AG10803 (cell line): Measurements from ENCODE around the gene SNUPN.
A peak's percentile ranks its signal among the peaks of the same experiment; 100 is the strongest.
"Not testable (repeated sequence)": the region's sequence is repeated elsewhere in the genome, so short reads cannot be mapped to it uniquely, and the experiment has no call there.

ENCODE experiments used
- DNase-seq: peaks from one replicate; pipeline ENCODE4 v3.0.0; 2010; ENCODE audit warnings: low read depth
- H3K4me3 ChIP-seq: 2 replicates; pipeline ENCODE4 v1.5.1; 2011; ENCODE audit warnings: mild to moderate bottlenecking, low read length, control low read depth
- TF ChIP-seq, protein P1 (sequence below): conservative IDR thresholded peaks from 2 replicates; pipeline ENCODE4 v1.5.1; 2011; ENCODE audit warnings: mild to moderate bottlenecking, low read length, control low read depth, inconsistent platforms

Gene SNUPN

DNA sequence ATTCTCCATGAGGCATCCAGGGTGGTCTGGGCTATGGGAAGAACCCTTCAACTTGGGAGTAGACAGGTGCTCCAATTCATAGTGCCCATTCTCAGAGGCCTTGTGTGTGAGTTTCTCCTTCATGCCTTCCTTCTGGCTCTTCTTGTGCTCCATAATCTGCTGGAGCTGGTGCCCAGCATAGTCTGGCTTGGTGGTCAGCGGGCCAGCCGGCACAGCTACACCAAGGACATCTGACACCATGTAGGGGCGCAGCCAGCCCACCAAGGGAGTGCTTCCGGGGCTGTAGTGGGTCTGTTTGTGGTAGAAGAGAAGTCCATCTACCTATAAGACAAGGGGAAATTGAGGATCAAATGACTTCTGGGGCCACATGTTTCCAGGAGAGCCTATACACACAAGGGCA lies 27.2 kb downstream of the SNUPN start:
- H3K4me3 ChIP-seq, result no peak overlapping the region
- no peak for DNase-seq
- TF ChIP-seq, protein P1, sequence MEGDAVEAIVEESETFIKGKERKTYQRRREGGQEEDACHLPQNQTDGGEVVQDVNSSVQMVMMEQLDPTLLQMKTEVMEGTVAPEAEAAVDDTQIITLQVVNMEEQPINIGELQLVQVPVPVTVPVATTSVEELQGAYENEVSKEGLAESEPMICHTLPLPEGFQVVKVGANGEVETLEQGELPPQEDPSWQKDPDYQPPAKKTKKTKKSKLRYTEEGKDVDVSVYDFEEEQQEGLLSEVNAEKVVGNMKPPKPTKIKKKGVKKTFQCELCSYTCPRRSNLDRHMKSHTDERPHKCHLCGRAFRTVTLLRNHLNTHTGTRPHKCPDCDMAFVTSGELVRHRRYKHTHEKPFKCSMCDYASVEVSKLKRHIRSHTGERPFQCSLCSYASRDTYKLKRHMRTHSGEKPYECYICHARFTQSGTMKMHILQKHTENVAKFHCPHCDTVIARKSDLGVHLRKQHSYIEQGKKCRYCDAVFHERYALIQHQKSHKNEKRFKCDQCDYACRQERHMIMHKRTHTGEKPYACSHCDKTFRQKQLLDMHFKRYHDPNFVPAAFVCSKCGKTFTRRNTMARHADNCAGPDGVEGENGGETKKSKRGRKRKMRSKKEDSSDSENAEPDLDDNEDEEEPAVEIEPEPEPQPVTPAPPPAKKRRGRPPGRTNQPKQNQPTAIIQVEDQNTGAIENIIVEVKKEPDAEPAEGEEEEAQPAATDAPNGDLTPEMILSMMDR, result no peak

DNA sequence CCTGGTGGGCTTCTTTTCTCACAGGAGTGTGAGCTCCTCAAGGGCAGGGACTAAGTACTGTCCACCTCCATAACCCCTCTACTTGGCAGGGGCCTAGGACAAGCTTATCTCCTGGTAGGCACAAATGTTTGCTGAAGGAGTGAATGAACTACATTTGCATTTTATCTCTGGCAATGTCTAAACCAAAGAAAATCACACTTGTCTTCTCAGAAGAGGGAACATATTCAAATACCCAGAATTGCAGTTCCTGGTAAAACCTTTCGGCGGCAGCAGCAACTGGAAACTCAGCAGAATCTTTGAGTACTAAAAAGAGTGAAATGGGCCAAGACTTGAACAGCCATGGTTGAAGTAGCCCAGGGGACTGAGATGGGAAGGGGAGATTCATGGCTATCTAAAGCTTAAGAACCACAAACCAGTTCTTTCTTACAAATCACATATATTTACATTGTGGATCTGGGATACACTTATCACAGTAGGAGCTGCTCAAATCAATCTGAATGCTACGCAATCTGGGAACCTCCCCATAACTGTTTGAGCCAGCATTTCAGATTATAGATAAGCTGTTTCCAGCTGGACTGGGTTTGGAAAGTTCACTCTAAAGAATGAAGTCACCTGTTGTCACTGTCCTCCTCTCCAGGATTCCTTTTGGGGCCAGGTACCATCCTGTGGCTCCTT lies 27.7 kb downstream of the SNUPN start:
- TF ChIP-seq, protein P1, result peak; percentile 53
- no peak overlapping the region for H3K4me3 ChIP-seq
- DNase-seq, result no peak

DNA sequence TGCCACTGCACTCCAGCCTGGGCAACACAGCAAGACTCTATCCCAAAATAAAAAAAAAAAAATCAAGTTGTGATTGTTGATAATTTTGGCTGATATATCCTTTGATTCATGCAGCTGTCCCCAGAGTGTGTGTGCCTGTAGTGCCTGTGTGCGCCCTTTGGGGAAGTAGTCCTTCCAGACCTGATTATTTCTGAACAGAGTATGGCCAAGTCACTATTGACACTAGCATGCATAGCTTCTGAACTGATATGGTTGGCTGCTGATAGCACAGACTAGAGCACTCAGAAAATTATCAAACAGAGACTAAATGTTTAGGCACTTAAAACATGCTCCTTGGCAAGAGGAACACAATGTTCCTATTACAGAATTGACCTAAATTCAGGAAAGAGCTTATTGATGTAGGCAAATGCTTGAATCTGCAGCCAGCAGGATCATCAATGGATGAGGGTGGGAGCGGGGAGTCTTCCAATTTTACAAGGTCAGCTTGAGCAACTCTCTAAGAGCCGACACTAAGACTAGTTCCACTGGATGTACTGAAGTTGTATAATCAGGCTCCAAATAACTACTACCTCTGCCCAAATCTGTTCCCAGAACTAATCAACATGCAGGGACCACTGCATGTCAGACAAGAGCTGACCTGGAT lies 28.7 kb downstream of the SNUPN start:
- TF ChIP-seq, protein P1, result no peak
- no peak for DNase-seq

DNA sequence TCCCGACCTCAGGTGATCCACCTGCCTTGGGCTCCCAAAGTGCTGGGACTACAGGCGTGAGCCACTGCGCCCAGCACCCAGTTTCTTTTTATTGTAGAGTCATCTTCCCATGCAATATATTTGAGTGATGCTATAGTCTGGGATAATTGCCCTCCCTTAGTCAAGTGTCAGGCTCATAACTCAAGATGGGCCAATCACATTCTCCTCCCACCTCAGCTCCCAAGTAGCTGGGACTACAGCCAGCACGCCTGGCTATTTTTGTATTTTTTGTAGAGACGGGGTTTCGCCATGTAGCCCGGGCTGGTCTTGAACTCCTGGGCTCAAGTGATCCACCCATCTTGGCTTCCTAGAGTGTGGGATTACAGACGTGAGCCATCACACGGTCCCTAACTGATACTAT lies 31.2 kb downstream of the SNUPN start:
- TF ChIP-seq, protein P1, result no peak
- H3K4me3 ChIP-seq, result no peak overlapping the region
- DNase-seq, result no peak

More for the DNA sequence above, 28.7 kb downstream of the SNUPN start:
- H3K4me3 ChIP-seq, result no peak overlapping the region

DNA sequence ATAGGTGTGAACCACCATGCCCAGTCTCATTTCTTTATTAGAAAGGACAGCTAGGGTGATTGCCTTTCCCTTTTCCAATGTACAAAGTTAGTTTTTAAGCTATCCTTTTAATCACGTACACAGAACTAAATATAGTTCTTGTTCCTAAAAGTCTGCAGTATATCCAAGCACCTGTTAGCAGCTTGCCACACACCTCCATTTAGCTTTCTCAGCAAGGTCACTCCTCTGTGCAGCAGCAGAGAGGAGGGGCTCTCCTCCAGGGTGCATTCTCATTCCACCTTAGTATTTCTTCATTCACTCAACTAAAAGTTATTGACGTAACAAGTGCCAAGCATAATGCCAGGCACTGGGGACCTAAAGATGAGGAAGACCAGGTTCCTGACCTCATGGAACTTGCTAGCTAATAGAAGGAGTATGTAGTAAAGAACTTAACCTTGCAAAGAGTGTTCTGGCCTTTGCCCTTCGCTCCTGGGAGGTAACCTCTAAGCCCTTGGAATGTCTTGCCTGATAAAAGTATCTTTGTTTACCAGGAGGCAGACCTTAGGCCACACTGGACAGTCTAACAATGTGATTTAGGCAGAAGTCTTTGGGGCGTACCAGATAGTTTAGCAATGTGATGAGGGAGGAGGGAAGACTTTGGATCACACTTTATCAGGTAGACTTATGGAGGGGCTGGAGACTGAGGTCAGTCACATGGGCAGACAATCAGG lies 33.7 kb downstream of the SNUPN start:
- DNase-seq, result no peak
- TF ChIP-seq, protein P1, result no peak
- H3K4me3 ChIP-seq, result no peak overlapping the region

DNA sequence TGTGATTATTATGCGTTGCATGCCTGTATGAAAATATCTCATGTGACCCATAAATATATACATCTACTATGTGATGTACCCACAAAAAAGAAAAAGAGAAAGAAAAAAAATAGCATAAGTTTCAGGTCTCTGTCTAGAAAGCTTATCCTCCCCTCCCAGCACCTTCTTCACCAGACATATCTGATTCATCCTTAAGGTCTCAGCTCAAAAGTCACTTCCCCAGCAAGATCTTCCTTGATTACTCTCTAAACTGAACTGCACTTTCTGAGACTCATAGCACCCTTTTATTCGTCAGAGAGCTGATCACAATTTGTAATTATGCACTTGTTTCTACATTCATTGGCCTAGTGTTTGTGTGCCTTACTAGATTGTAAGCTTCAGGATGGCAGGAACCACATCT lies 35.3 kb downstream of the SNUPN start:
- TF ChIP-seq, protein P1, result no peak
- no peak for DNase-seq
- no peak overlapping the region for H3K4me3 ChIP-seq

DNA sequence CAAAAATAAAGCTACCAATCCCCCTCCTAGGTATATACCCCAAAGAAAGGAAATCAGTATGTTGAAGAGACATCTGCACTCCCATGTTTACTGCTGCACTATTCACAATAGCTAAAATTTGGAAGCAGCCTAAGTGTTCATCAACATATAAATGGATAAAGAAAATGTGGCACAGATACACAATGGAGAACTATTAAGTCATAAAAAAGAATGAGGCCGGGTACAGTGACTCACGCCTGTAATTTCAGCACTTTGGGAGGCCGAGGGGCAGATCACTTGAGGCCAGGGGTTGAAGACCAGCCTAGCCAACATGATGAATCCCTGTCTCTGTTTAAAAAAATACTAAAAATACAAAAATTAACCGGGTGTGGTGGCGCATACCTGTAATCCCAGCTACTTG lies 36.5 kb downstream of the SNUPN start:
- TF ChIP-seq, protein P1, result no peak
- H3K4me3 ChIP-seq, result no peak overlapping the region
- no peak for DNase-seq

DNA sequence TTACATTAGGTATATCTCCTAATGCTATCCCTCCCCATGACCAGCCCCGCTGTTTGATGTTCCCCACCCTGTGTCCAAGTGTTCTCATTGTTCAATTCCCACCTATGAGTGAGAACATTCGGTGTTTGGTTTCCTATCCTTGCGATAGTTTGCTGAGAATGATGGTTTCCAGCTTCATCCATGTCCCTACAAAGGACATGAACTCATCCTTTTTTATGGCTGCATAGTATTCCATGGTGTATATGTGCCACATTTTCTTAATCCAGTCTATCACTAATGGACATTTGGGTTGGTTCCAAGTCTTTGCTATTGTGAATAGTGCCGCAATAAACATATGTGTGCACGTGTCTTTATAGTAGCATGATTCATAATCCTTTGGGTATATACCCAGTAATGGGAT lies 39.1 kb downstream of the SNUPN start:
- not testable (repeated sequence) for H3K4me3 ChIP-seq, DNase-seq
